ENCODE data around the gene SMIM32.

The SMIM32 gene

DNA sequence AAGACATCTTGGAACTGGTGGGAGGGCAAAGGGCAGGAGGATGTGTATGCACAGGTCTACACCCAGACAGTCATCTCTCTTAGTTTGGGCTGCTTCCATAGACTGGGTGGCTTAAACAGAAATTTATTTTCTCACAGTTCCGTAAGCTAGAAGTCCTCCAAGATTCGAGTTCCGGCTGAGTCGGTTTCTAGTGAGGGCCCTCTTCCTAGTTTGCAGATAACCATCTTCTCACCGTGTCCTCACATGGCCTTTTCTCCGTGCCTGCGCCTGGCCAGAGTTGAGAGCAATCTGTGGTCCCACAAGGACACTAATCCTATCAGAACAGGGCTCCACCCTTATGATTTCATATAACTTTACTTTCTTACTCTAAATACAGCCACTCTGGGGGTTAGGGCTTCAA, 4.1 kb downstream of the SMIM32 start:
- TF ChIP-seq, protein P1, sequence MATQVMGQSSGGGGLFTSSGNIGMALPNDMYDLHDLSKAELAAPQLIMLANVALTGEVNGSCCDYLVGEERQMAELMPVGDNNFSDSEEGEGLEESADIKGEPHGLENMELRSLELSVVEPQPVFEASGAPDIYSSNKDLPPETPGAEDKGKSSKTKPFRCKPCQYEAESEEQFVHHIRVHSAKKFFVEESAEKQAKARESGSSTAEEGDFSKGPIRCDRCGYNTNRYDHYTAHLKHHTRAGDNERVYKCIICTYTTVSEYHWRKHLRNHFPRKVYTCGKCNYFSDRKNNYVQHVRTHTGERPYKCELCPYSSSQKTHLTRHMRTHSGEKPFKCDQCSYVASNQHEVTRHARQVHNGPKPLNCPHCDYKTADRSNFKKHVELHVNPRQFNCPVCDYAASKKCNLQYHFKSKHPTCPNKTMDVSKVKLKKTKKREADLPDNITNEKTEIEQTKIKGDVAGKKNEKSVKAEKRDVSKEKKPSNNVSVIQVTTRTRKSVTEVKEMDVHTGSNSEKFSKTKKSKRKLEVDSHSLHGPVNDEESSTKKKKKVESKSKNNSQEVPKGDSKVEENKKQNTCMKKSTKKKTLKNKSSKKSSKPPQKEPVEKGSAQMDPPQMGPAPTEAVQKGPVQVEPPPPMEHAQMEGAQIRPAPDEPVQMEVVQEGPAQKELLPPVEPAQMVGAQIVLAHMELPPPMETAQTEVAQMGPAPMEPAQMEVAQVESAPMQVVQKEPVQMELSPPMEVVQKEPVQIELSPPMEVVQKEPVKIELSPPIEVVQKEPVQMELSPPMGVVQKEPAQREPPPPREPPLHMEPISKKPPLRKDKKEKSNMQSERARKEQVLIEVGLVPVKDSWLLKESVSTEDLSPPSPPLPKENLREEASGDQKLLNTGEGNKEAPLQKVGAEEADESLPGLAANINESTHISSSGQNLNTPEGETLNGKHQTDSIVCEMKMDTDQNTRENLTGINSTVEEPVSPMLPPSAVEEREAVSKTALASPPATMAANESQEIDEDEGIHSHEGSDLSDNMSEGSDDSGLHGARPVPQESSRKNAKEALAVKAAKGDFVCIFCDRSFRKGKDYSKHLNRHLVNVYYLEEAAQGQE (IDR thresholded peaks at IDR 0.05; ENCODE audit: insufficient read depth in 1 of 2, low read depth in 2 of 2, low read length in 2 of 2): no peak
- TF ChIP-seq FOXP2 (optimal IDR thresholded peaks at IDR 0.05; ENCODE audit: borderline replicate concordance, extremely low read depth, extremely low read length, insufficient read depth): no peak
- no peak for TF ChIP-seq SIN3A (IDR thresholded peaks at IDR 0.05; ENCODE audit: borderline replicate concordance, insufficient read depth, low read length)
- no peak for TF ChIP-seq TAF1 (IDR thresholded peaks at IDR 0.05; ENCODE audit: borderline replicate concordance, insufficient read depth, low read length)
- no peak for TF ChIP-seq POLR2AphosphoS5 (IDR thresholded peaks at IDR 0.05; ENCODE audit: low read depth, low read length)

DNA sequence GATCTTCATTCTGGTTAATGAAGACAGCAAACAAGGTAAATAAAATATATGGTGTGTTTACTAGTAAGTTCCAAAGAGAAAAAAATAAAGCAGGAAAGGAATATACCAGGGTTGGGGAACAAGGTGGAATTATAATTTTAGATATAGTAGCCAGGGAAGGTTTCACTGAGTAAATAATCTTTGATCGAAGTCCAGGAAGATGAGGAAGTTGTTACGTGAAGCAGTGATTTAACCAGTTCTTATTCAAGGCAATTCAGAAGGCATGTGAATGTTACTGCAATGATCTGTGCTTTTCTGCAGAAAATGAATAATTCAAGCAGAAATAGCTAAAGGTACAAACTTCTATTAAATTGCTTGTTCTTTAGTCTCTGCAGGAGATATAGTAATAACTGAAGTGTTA, 6.2 kb downstream of the SMIM32 start:
- TF ChIP-seq TAF1 (IDR thresholded peaks at IDR 0.05; ENCODE audit: borderline replicate concordance, insufficient read depth, low read length) (no peak), SIN3A (IDR thresholded peaks at IDR 0.05; ENCODE audit: borderline replicate concordance, insufficient read depth, low read length) (no peak), POLR2AphosphoS5 (IDR thresholded peaks at IDR 0.05; ENCODE audit: low read depth, low read length) (no peak), FOXP2 (optimal IDR thresholded peaks at IDR 0.05; ENCODE audit: borderline replicate concordance, extremely low read depth, extremely low read length, insufficient read depth) (no peak)
- TF ChIP-seq, protein P1 (IDR thresholded peaks at IDR 0.05; ENCODE audit: insufficient read depth in 1 of 2, low read depth in 2 of 2, low read length in 2 of 2): no peak

- TF ChIP-seq TAF1 (IDR thresholded peaks at IDR 0.05; ENCODE audit: borderline replicate concordance, insufficient read depth, low read length) (no peak), SIN3A (IDR thresholded peaks at IDR 0.05; ENCODE audit: borderline replicate concordance, insufficient read depth, low read length) (no peak)
- TF ChIP-seq, protein P1 (IDR thresholded peaks at IDR 0.05; ENCODE audit: insufficient read depth in 1 of 2, low read depth in 2 of 2, low read length in 2 of 2): no peak
Observed at GRCh38 chr5:136185974-136186665, 6.8 kb downstream of the SMIM32 start.

DNA sequence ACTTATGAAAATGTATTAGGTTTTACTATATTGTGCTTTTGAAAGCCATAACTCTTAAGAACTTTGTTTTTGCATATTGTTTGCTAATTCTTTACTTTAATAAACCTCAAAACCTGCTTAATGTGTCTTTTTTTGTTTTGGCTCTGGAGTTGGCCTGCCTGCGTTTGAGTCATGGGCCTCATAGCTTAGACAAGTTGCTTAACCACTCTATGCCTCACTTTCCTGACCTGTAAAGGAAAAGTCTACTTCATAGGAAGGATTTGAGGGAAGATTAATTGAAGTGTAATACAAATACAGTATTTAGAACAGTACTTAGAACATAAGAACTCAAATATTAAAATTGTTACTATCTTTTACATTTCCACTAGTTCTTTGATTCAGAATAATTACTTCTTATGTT, 10.3 kb downstream of the SMIM32 start:
- TF ChIP-seq TAF1 (IDR thresholded peaks at IDR 0.05; ENCODE audit: borderline replicate concordance, insufficient read depth, low read length) (no peak), POLR2AphosphoS5 (IDR thresholded peaks at IDR 0.05; ENCODE audit: low read depth, low read length) (no peak), FOXP2 (optimal IDR thresholded peaks at IDR 0.05; ENCODE audit: borderline replicate concordance, extremely low read depth, extremely low read length, insufficient read depth) (no peak), SIN3A (IDR thresholded peaks at IDR 0.05; ENCODE audit: borderline replicate concordance, insufficient read depth, low read length) (no peak)
- TF ChIP-seq, protein P1 (IDR thresholded peaks at IDR 0.05; ENCODE audit: insufficient read depth in 1 of 2, low read depth in 2 of 2, low read length in 2 of 2): no peak

Data from PFSK-1 (cell line).